Keratinocyte (primary cell): ENCODE data around the gene RAD9A. TPM values are rescaled to one million over a fixed set of nuclear protein-coding genes. Genes with fewer than 3 reads are reported as not detected.

Experiments
- DNase-seq: peaks from one replicate; pipeline ENCODE4 v3.0.0-alpha.2; 2011; ENCODE audit warnings: low read depth, missing footprints, low spot score
- FAIRE-seq: peaks from 2 replicates; lab custom pipeline; 2011; peaks lifted over from hg19 to GRCh38; lab: Jason Lieb, UNC
- H2AFZ ChIP-seq: 2 replicates; pipeline ENCODE4 v1.6.0; 2012; ENCODE audit warnings: low read length, control low read depth, inconsistent platforms; ENCODE audit not compliant: control insufficient read depth
- H3K27ac ChIP-seq: 2 replicates; pipeline ENCODE4 v1.5.1; 2011; ENCODE audit warnings: low read length; ENCODE audit not compliant: control insufficient read depth, insufficient read depth
- H3K27me3 ChIP-seq: 3 replicates; pipeline ENCODE4 v1.6.0; 2011; ENCODE audit warnings: low read length; ENCODE audit not compliant: control insufficient read depth, insufficient read depth; ENCODE audit errors: extremely low read depth
- H3K36me3 ChIP-seq, 2 experiments: 2 replicates in 1 of 2; 3 replicates in 1 of 2; pipeline ENCODE4 v1.5.1; 2011; ENCODE audit warnings: low read length in 2 of 2, mild to moderate bottlenecking in 1 of 2; ENCODE audit not compliant: control insufficient read depth in 2 of 2, insufficient read depth in 2 of 2; ENCODE audit errors: extremely low read depth in 1 of 2
- H3K4me1 ChIP-seq: 3 replicates; pipeline ENCODE4 v1.5.1; 2011; ENCODE audit warnings: low read length; ENCODE audit not compliant: control insufficient read depth, insufficient read depth; ENCODE audit errors: extremely low read depth
- H3K4me2 ChIP-seq: 3 replicates; pipeline ENCODE4 v1.6.0; 2011; ENCODE audit warnings: low read depth, low read length; ENCODE audit not compliant: control insufficient read depth, insufficient read depth; ENCODE audit errors: extremely low read depth
- H3K4me3 ChIP-seq, 3 experiments: fragments of 200-600 bp in 1 of 3; sonication (generic) in 1 of 3; 2 replicates in 2 of 3; 3 replicates in 1 of 3; pipeline ENCODE4 v1.5.1; 2011 to 2016; ENCODE audit warnings: low read length in 3 of 3, mild to moderate bottlenecking in 3 of 3, control low read depth in 2 of 3, inconsistent platforms in 1 of 3, low read depth in 1 of 3, mixed read lengths in 1 of 3, mixed run types in 1 of 3, moderate library complexity in 1 of 3; ENCODE audit not compliant: control insufficient read depth in 2 of 3, insufficient read depth in 2 of 3; ENCODE audit errors: extremely low read depth in 1 of 3
- H3K79me2 ChIP-seq: 2 replicates; pipeline ENCODE4 v1.6.0; 2012; ENCODE audit warnings: low read length; ENCODE audit not compliant: control insufficient read depth, insufficient read depth
- H3K9ac ChIP-seq: 3 replicates; pipeline ENCODE4 v1.6.0; 2011; ENCODE audit warnings: low read length; ENCODE audit not compliant: control insufficient read depth, insufficient read depth; ENCODE audit errors: extremely low read depth
- H3K9me1 ChIP-seq: 3 replicates; pipeline ENCODE4 v1.6.0; 2011; ENCODE audit warnings: low read length; ENCODE audit not compliant: control insufficient read depth, insufficient read depth; ENCODE audit errors: extremely low read depth
- H3K9me3 ChIP-seq: 2 replicates; pipeline ENCODE4 v1.5.1; 2012; ENCODE audit warnings: low read depth, low read length; ENCODE audit not compliant: control insufficient read depth
- H4K20me1 ChIP-seq: 3 replicates; pipeline ENCODE4 v1.6.0; 2011; ENCODE audit warnings: low read length; ENCODE audit not compliant: control insufficient read depth, insufficient read depth; ENCODE audit errors: extremely low read depth
- CTCF ChIP-seq, 3 experiments: IDR thresholded peaks in 1 of 3; conservative IDR thresholded peaks in 1 of 3; optimal IDR thresholded peaks in 1 of 3; 2 replicates in 2 of 3; 3 replicates in 1 of 3; pipeline versions ENCODE3 to v1.5.1; 2011; ENCODE audit warnings: low read length in 3 of 3, mild to moderate bottlenecking in 3 of 3, moderate library complexity in 2 of 3, control low read depth in 1 of 3, inconsistent platforms in 1 of 3; ENCODE audit not compliant: insufficient read depth in 2 of 3; ENCODE audit errors: extremely low read depth in 1 of 3
- EZH2 ChIP-seq: IDR thresholded peaks from one replicate; pipeline ENCODE4 v1.6.1; 2012; ENCODE audit warnings: inconsistent platforms, mild to moderate bottlenecking, low read length, moderate library complexity
- dilution Hi-C: fragments of 300-500 bp; cut with MboI; formaldehyde crosslinking; loops from one replicate; pipeline ENCODE4 v1.7.0; 2020; ENCODE audit warnings: low sequenced_read_pairs; ENCODE audit not compliant: extremely low pct_ligation_motif_present
- polyA plus RNA-seq, 5 experiments: library from polyadenylated mRNA; depleted of rRNA in 3 of 5; stranded (reverse) in 3 of 5; stranded (forward) in 1 of 5; unstranded in 1 of 5; fragments of >200 nt; gene quantifications; 1 replicate in 1 of 5; 2 replicates in 3 of 5; 3 replicates in 1 of 5; pipeline versions ENCODE4 v1.2.1 to v1.2.3, GENCODE V29; 2011 to 2012; ENCODE audit warnings: missing spikeins in 2 of 5, low read depth in 1 of 5, low replicate concordance in 1 of 5

The RAD9A gene
- polyA plus RNA-seq, 1 donor (not counting 4 experiments of a cell fraction or from before 2014, with no cell fraction given), result 5.7 TPM

DNA sequence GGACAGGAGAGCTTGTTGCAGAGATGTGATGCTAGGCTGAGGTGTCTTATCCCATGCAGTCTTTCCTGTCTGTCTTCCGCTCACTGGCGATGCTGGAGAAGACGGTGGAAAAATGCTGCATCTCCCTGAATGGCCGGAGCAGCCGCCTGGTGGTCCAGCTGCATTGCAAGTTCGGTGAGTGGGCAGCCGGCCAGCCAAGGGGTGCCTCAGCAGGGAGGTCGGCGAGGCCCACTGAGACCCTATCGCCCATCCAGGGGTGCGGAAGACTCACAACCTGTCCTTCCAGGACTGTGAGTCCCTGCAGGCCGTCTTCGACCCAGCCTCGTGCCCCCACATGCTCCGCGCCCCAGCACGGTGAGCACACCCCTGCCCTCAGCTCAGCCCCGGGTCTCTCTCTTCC, 1.7 kb downstream of the RAD9A start:
- H3K9ac ChIP-seq, result no peak overlapping the region
- H3K79me2 ChIP-seq, result peaks cover 10% of the 10 kb centered on the region
- H3K36me3 ChIP-seq, result peaks cover 18 to 26% of the 10 kb centered on the region in 2 experiments
- no peaks in the 10 kb centered on the region for H3K9me3 ChIP-seq
- H3K27me3 ChIP-seq, result no peaks in the 10 kb centered on the region
- FAIRE-seq (no peak), DNase-seq (no peak)
- H2AFZ ChIP-seq, result no peak overlapping the region
- H3K27ac ChIP-seq, result no peak overlapping the region
- H3K4me2 ChIP-seq, result no peak overlapping the region
- no peak overlapping the region for H3K4me3 ChIP-seq
- no peak for TF ChIP-seq CTCF (optimal IDR thresholded peaks at IDR 0.05 in 1 of 3, IDR thresholded peaks at IDR 0.05 in 1 of 3, conservative IDR thresholded peaks at IDR 0.05 in 1 of 3; ENCODE audit: extremely low read depth in 1 of 3, insufficient read depth in 2 of 3, low read length in 3 of 3)
- TF ChIP-seq EZH2, result no peak
- dilution Hi-C loops, result no loop called here
- H3K9me1 ChIP-seq, result no peaks in the 10 kb centered on the region
- H4K20me1 ChIP-seq, result no peaks in the 10 kb centered on the region
- peaks cover 11% of the 10 kb centered on the region for H3K4me1 ChIP-seq

GRCh38 chr11:67393990-67394389, 2.2 kb downstream of the RAD9A start:
- no peak overlapping the region for H3K4me2 ChIP-seq
- dilution Hi-C loops, result no loop called here
- no peaks in the 10 kb centered on the region for H3K9me1 ChIP-seq
- H3K9ac ChIP-seq, result no peak overlapping the region
- H3K79me2 ChIP-seq, result peaks cover 13% of the 10 kb centered on the region
- no peak for FAIRE-seq
- H3K4me1 ChIP-seq, result peaks cover 11% of the 10 kb centered on the region
- H3K27me3 ChIP-seq, result no peaks in the 10 kb centered on the region
- H4K20me1 ChIP-seq, result no peaks in the 10 kb centered on the region
- no peak overlapping the region for H3K4me3 ChIP-seq
- no peak for TF ChIP-seq CTCF (optimal IDR thresholded peaks at IDR 0.05 in 1 of 3, IDR thresholded peaks at IDR 0.05 in 1 of 3, conservative IDR thresholded peaks at IDR 0.05 in 1 of 3; ENCODE audit: extremely low read depth in 1 of 3, insufficient read depth in 2 of 3, low read length in 3 of 3)
- TF ChIP-seq EZH2, result no peak
- no peak overlapping the region for H2AFZ ChIP-seq
- DNase-seq, result no peak
- H3K27ac ChIP-seq, result no peak overlapping the region
- H3K9me3 ChIP-seq, result no peaks in the 10 kb centered on the region
- peaks cover 23 to 32% of the 10 kb centered on the region in 2 experiments for H3K36me3 ChIP-seq
